ENCODE measurements around the gene TNC.
"Not testable (repeated sequence)": the region's sequence is repeated elsewhere in the genome, so short reads cannot be mapped to it uniquely, and the experiment has no call there.

TNC gene

DNA sequence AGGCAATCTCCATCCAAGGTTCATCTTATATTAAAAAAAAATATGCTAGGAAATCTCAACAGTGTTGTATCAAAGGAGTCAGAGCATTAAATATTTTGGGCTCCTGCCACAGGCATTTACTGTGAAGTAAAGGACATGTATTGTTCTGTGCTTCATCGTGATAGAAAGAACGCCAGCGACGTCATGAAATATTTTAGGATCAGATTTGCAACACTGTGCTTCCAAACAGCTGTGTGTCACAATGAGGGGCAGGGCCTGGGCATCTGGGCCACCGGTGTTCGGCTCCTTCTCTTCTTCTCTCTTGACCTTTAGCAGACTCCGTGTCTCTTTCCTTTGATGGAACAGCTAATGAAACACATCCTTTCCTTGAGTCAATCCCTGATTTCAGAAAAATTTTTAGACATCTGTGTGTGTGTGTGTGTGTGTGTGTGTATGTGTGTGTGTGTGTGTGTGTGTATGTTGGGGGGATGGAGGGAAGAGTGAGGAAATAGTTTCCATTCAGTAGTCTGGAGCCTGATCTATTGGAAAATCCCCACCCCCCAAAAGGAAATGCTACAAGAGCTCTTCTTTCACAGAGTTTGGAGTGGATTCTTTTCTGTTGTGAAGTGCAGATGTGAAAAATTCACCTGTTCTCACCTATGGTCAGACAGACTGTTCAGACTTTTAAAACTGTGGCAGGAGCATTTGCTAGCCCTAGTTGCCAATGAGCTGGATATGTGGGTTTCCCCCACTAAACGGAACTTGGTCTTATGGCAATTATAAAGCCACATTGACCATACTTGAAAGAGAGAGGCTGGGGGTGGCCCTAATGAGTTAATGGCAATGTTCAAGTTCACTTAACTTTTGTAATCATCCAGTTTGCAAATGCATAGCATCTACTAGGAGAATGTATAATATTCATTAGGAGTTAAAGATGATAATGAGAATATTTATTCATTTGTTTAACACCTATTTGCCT is 18.1 kb upstream of the TNC start:
- DNase-seq (ENCODE audit: low read depth, low spot score) = no peak

DNA sequence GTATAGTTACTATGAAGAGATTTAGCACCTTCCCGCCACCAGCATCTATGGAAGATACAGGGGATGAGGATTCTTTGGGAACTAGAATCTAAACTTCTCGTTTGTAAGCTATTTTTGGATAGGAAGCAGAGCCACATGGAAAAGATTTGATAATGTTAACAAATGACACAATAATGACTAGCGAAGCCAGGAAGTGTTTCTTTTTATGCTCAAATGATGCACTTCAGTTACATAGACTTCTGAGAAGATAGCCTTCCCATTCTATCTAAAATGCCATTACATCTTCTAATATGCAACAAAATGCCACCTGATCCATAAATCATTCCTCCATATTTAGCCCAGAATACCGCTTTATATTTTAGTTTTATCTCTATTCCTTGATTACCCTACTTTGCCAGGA is 17.0 kb upstream of the TNC start:
- DNase-seq (ENCODE audit: low read depth, low spot score) = no peak

DNA sequence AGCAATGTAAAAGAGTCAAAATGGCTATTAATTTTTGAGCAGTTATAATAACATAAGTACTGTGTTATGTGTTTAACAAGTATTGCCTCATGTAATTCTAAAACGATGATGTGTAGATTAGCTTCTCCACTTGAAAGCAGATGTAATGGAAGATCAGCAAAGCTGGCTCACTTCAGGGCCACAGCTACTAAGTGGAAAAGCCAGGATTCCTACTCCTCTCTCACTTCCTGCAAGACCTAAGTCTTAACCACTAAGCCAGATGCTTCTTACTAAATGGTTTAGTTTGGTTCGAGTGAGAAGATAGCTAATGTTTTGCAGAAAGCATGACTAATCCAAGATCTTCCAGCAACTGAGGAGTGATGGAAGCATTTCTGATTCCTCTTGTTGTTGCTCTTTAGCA is 15.7 kb upstream of the TNC start:
- DNase-seq (ENCODE audit: low read depth, low spot score) = no peak

DNA sequence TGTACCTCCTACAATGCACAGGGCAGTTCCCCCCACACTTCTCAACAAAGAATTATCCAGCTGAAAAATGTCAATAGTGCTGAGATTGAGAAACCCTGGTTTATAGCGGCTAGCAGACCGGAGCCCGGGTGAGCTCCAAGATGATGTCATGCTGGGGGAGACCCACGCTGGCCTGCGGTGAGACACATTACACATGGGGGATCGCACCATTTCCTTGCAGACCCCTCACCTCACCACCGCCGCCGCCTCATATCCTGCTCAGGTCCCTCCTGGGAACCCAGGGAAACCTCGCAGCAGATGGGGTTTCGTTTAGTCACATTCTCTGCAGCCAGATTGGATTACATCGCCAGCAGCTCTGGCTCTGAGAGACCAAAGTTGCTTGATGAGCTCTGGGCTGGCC is 14.7 kb upstream of the TNC start:
- DNase-seq (ENCODE audit: low read depth, low spot score) = no peak

DNA sequence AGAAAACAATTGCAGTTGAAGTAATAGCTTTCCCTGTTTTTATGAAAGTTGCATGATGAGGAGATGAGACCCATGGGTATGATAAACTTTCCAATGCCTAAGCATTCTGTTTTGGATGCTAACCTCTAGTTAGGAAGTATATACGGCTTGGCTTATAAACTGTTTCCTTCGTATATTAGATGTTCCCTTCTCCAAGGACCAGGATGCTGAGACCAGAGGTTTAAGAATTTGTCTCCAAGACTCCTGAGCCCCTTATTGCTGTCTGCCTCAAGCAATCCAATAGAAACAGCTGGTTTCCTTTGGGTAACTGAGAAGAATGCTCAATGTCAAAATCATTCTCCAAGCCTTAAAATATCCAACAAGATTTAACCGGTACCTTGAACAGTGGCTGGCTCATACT is 12.2 kb upstream of the TNC start:
- no peak for DNase-seq (ENCODE audit: low read depth, low spot score)

DNA sequence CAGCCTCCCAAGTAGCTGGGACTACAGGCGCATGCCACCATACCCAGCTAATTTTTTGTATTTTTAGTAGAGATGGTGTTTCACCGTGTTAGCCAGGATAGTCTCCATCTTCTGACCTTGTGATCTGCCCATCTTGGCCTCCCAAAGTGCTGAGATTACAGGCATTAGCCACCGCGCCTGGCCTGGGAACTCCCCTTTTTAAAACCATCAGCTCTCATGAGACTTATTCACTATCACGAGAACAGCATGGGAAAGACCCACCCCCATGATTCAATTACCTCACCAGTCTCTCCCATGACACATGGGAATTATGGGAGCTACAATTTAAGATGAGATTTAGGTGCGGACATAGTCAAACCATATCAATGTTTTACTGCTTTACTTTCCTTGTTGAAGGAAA is 10.8 kb upstream of the TNC start:
- not testable (repeated sequence) for DNase-seq (ENCODE audit: low read depth, low spot score)

DNA sequence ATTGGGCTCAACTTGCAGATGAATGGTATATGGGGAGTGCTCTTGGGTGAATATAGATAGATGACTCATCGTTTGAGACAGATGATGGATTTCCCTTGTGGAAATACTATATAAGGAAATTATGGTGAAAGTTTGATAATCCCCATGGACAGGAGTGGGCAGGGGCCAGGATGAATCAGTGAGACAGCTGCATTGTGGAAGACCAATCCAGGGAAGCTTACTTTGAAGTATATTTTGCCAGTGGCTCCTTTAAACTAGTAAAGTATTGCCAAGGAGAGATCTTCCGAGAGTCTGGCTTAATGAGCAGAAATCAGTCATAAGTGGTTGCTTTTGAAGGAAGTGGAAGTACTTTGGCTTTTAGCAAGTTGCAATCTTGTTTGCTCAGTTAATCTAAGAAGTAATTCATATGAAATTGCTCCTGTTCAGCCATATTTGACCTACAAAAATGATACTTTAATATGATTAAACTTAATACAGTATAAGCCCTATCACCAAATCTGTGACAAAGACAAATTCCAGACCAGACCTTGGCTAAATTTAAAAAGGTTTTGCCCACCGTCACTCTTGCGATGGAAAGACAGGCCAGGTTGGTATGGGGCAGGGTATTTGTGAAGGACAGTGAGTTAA is 9.3 kb upstream of the TNC start:
- DNase-seq (ENCODE audit: low read depth, low spot score) = no peak

DNA sequence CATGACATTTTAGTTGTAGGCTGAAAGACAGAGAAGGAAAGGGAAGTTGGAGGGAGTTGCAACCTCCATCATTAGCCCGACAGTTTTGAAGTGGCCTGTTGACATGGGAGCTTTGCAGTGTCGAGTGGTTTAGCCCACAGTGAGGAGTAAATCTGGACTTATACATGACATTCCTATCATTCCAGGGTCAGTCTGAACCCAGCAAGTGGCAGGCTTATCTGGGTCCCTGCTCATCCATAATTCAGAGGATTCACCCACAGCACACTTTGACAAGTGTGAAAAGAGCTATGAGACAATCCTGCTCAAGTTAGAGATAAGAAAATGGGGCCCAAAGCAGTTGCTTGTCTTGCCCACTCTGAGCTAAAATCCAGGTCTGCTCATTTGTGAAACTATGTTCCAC is 8.4 kb upstream of the TNC start:
- DNase-seq (ENCODE audit: low read depth, low spot score) = no peak

DNA sequence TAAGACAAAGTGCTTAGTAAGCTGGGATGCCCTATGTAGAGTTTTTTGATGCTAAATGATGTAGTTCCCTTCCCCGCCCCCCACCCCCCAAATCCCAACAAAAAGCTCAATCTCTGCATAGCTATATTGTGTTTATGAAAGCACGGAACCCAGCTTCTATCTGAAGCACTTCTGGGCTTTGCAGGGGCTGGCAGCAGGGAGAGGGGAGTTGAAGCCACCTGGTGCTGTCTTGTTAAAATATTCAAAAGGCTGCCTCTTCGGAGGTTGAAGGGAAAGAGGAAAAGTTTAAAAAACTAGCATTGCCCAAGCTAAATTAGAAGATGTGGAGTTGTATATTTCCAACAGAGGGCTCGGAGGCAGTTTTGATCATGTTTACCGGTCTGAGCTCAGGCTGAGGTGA is 5.0 kb upstream of the TNC start:
- DNase-seq (ENCODE audit: low read depth, low spot score) = no peak

DNA sequence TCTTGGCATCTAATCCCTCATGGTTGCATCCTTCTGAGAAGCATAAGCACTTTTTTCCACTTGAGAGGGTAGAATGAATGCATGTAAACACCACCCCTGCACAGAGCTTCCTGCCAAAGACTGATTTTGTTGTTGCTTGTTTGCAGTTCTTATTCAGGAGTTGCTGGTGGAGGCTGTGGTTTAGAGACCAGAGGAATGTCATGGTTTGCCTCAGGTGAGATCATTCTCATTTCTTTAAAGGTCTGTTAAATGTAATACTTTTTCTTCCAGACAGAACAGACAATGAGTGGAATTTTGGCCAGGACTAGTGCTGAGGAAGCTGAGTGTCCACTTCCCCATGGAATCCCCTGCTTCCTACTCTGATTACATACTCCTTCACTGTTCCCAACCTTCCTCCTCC is 3.2 kb upstream of the TNC start:
- no peak for DNase-seq (ENCODE audit: low read depth, low spot score)

DNA sequence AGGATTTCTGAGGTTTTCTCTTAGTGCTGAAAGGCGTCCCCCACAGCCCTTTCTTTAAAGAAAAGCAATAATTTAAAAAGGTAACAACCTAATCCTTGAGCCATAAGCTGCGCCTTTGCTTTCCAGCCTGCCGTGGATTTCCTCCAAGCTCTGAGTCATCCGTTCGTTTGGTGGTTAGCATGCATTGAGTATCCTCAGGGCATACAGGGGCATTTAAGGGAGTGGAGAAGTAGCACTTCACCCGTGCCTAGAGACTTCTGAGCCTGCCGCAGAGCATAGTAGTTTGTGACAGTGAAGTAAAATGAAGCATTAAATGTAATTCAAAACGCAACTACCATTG is 892 bp upstream of the TNC start:
- DNase-seq (ENCODE audit: low read depth, low spot score) = peak; percentile 65

DNA sequence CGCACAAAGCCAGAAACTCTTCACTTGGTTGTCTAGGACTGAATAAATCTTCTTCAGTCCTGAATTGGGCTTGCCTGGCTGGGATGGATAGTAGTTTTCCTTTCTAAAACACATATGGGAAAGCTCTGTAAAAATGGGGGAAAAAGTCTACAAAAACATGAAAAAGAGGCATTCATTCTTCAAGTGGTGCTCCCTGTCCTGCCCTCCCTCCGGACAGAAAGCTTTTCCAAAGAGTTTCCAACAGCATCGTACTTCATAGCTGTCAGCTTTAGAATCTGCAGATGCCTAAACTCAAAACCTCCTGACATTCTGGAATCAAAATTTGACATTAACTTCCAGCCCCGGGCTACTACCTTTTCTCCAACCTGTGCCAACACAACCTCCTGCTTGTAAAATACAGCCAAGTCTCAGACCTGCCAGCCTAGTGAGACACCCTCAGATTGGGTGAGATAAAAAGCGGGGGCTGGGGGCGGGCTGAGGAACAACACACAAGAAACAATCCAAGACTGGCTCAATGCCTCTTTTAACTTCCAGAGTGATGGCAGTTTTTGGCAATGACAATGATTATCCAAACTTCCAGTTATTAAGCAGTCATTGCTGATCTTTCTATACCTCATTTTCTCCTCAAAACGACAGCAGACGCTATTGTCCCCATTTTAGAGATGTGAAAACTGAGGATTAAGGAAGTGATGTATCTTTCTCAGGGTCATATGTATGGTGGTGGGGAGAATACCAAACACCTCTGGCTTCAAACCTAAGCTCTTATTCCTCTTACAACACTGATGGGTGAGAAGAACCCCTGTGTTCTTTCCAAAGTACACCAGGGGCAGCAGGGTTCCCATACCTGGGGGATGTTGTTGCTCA is 1.3 kb downstream of the TNC start:
- no peak for DNase-seq (ENCODE audit: low read depth, low spot score)

DNA sequence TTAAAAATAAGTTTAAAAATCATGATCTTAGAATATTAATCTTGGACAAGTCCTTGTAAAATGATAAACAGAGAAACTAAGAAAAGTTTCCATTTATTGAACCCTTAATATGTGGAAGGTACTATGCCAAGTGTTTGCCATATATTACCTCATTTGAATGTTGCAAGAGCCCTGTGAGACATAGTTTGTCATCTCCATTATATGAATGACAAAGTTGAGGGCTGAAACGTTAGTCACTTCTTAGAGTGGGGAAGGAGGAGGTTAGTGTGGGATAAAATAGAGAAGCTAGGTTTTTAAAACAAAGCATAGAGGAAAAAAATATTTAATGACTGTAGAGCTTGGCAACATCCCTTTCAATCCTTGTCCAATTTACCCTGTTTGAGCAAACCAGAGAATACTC is 2.0 kb downstream of the TNC start:
- no peak for DNase-seq (ENCODE audit: low read depth, low spot score)

DNA sequence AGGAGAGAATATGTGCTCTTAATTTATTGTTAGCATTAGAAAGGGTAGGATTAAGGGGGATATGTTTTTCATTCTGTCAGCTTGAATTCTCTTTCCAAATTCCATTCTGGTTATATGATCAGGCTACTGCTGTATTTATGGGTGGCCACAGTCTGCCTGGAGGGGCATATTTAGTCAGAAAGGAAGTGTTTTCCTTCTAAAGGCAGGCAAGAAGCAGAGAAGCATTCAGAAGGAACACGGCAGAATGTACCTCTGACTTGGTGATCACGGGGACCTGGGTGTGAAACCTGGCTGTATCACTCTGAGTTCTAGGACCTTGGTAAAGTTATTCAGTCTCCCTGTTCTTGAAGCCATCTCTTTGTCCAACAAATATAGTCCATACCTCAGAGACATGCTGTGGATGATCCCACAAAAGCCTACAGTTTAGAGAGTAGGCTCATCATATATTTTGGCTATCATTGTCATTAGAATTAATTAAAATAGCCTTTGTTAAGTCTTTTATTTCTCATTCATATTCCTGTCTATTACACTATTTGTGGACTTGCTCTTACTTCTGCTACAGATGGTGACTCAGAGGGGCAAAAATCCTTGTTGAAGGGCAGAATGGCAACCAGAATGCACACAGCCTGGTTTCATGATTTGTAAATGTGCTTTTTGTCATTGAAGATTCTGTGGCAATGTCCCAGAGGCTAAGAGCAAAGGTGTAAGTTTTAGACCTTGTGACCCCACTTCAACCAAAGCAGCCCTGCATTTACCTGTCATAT is 2.7 kb downstream of the TNC start:
- DNase-seq (ENCODE audit: low read depth, low spot score) = no peak

DNA sequence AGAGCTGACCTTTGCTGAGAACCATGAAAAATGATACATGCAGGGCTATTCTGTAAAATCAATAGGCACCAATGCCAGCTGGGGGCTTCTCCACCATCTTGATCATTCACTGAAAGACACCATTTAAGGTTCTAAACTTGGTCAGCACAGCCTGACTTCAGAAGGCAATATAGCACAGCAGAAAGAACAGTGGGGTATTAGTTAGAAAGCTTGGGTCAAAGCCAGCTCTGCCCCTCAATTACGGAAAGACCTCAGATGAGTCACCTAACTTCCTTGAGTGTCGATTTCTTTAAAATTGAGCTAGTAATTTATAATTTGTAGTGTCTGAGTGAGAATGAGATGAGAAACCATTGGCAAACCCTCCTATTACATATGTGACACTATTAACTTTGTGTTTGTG is 3.4 kb downstream of the TNC start:
- no peak for DNase-seq (ENCODE audit: low read depth, low spot score)

DNA sequence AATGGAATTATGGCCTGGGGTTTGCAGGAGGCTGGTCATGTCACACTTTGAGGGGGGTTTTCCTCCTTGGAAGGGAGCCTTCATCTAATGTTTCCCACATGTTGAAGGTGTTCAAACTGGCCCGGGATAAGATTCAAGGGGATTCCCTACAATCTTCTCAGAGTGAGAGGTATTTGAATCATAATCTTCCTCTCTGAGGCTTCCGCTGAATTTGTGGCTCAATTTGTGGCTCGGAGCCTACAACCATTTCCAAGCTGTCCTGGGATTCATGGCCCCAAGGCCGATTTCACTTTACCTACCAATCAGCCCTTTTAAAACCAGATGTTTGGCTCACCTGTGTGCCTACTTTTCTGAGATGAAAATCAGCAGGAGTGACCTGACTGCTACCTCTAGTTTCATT is 3.9 kb downstream of the TNC start:
- DNase-seq (ENCODE audit: low read depth, low spot score) = no peak

DNA sequence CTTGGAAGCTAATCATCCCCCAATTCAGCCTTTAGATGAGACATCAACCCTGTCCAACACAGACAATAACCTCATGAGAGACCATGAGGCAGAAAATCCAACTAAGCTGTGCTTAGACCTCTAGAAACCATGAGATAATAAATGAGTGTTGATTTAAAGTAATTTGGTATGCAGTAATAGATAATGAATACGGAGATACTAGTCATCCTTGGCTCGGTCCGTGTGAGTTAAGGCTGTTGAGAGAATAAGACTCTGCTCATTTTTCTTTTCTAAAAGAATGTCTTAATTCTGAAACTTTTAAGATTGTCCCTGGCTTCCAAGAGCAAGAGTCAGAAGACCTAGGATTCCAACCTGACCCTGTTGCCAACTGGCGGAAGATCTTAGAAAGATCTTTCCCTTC is 6.1 kb downstream of the TNC start:
- no peak for DNase-seq (ENCODE audit: low read depth, low spot score)

DNA sequence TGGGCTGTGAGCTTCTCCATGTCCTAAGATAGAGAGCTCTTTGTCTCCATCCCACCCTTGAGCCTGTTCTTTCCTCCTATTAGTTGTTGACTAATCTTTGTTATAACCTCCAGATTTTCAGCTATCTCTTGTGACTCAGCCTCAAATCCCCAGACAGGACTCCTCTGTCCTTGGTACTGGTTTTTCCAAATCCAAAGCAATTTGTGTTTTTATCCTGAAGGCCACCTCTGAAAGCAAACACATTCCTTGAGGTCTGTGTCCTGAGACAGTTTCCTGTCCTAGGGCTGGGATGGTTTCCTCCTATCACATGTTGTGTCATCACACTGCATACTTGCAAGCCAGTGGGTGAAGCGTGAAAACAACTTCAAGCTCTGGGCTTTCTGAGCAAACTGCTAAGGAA is 8.5 kb downstream of the TNC start:
- no peak for DNase-seq (ENCODE audit: low read depth, low spot score)

DNA sequence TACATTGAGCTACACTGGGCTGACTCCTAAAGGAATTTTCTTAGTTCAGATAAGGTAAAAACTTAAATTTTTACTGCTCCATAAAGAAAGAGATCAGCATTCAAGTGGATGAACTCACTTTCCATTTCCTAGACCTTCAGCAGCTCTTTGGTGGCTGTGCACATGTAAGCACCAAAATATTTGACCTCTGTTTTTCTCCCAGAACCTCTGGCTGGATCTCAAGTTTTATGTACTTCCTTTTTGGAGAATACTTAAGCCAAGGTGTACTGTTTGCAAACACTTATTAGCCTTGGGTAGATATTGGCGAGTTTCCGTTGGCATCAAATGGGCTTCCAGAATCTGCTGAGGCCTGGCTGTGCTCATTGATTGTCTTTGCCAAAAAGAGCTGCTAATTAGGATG is 10.3 kb downstream of the TNC start:
- DNase-seq (ENCODE audit: low read depth, low spot score) = no peak

DNA sequence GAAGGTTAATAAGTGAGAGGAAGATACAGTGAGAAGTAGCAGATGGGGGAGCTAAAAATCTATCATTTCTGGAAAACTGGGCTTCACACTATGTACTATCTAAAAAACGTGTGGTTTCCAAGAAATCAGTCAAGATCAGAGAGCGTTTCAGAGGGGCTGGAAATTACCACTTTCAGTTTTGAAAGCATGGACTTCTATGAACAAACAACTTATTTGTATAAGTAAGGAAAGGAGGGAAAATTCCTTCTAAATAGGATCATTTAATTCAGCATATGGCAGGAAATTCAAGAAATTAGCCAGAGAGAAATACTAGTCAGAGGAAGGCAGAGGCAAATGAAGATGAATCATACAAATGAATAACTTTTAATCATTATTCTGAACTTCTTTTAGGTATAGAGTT is 11.3 kb downstream of the TNC start:
- no peak for DNase-seq (ENCODE audit: low read depth, low spot score)

DNA sequence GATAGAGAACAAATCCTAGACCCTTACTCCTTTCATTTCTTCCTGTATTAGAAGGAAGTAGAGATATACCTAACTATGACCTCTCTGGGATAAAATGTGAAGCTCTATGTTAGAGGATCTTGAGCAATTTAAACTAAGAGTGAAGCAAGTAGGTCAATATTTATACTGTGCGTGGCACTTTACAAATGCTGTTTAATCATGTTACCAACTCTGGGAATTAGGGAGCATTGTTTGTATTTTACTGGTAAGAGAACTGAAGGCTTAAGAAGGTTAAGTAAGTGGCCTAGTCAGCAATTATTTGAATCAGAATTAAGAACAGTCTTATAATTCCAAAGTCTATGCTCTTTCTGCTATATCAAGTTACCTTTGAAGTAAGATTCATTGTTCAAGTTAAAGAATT is 12.0 kb downstream of the TNC start:
- no peak for DNase-seq (ENCODE audit: low read depth, low spot score)

DNA sequence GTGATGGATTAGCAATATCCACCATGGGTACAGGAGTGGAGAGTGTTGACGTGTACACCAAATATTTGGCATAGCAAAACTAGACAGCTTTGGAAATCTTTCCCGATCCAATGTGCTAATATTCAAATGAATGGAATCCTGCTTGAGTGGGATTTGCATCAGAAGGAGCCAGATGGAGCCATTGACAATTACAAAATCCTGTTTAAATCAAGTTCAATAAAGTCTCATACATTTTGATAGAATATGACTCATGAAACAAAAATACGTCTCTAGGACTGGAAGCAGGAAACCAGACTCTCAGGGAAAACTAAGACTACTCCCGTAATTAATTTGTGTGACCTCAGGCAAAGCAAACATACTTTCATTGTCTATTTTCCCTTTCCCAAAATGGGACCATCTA is 13.0 kb downstream of the TNC start:
- no peak for DNase-seq (ENCODE audit: low read depth, low spot score)

All from smooth muscle cell of the brain vasculature (primary cell).